ENCODE data around the gene CNKSR3.

The CNKSR3 gene

GRCh38 chr6:154377726-154378125 is 132.8 kb downstream of the CNKSR3 start:
- no peak for DNase-seq

DNA sequence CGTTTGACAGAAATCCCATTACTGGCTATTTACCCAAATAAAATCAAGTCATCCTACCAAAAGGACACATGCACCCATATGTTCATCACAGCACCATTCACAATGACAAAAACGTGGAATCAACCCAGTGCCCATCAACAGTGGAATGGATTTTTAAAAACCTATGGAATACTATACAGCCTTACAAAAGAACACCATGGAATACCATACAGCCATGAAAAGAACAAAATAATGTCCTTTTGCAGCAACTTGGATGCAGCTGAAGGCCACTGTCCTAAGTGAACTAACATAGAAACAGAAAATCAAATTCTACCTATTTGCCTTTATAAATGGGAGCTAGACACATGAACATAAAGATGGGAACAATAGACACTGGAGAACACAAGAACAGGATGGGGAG is 136.5 kb downstream of the CNKSR3 start:
- no peak for DNase-seq

- no peak for DNase-seq
Observed at GRCh38 chr6:154371281-154371680, 139.2 kb downstream of the CNKSR3 start.

DNA sequence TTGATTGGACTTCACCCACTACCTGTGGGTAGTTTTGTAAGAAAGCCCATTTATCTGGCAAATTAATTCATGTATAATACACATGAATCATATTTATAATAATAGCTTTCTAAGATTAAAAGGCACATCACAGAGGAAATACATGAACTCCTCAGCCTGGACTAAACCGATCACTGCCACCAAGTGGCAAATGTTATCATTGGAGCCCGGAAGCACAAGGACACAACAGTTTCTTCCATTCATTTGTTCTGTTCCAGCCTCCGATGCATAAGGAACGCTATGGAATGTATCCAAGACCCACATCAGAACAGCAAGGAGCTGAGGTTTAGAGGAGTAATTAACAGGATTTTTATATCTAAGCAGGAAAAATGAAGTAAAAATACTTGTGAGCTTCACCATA is 139.9 kb downstream of the CNKSR3 start:
- peak; percentile 29 for DNase-seq

- DNase-seq = no peak
Observed at GRCh38 chr6:154367839-154368695, 142.4 kb downstream of the CNKSR3 start.

- DNase-seq = no peak
Observed at GRCh38 chr6:154367336-154367735, 143.1 kb downstream of the CNKSR3 start.

GRCh38 chr6:154363821-154364220 is 146.7 kb downstream of the CNKSR3 start:
- no peak for DNase-seq

DNA sequence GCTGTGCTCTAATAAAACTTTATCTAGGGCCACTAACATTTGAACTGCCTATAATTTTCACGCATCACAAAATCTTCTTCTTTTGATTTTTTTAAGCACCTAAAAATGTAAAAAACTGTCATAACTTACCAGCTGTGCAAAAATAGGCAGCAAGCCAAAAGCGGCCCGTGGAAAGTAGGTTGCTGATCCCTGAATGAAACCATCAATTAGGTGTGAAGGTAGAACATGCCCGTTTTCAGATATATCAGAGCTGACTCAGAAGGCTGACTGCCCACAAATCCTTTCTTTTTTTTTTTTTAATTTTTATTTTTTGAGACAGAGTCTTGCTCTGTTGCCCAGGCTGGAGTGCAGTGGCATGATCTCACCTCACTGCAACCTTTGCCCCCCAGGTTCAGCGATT is 149.0 kb downstream of the CNKSR3 start:
- DNase-seq = no peak

GRCh38 chr6:154360476-154360875 is 150.0 kb downstream of the CNKSR3 start:
- no peak for DNase-seq

GRCh38 chr6:154359679-154360078 is 150.8 kb downstream of the CNKSR3 start:
- no peak for DNase-seq

DNA sequence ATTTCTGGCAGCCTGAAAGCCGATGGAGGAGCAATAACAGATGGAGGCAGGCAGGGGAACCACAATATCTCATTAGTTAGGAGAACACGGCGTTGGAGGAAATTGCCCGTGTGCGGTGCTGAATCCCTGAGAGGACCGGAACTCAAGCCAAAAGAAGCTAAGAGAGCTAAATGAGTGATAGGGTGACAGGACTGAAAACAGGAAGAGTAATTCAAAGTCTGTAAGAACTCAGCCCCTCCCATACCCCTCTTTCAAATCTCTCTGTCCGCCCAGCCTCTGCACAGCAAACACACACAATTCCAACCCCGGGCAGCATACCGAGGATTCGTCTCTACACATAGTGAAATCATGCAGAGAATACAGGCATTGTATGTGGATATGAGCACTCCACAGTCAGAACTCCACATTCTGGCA is 151.3 kb downstream of the CNKSR3 start:
- no peak for DNase-seq

DNA sequence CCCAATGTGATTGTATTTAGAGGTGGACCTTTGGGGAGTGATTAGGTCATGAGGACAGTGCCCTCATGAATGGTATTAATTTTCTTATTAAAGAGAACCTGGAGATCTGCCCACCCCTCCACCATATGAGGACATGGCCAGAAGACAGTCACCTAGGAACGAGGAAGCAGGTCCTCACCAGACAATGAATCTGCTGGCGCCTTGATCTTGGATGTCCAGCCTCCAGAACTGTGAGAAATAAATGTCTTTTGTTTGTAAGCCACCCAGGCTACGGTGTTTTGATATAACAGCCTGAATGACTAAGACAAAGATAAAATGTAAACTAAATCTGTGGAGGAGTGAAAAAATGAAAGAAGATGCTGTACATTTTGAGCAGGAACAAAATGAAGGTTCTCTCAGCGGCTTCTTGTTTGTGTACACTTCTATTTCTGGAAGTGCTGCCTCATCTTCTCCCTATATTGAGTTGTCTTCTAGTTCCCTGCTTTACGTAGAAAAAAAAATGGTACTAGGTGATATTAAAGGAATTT is 152.4 kb downstream of the CNKSR3 start:
- no peak for DNase-seq

GRCh38 chr6:154356690-154357089 is 153.8 kb downstream of the CNKSR3 start, which contains the start of gene IPCEF1:
Gene IPCEF1, minus strand, starts transcription at chr6:154356803. Its CDS starts 90,856 bp downstream, at chr6:154265947.
- DNase-seq = no peak

DNA sequence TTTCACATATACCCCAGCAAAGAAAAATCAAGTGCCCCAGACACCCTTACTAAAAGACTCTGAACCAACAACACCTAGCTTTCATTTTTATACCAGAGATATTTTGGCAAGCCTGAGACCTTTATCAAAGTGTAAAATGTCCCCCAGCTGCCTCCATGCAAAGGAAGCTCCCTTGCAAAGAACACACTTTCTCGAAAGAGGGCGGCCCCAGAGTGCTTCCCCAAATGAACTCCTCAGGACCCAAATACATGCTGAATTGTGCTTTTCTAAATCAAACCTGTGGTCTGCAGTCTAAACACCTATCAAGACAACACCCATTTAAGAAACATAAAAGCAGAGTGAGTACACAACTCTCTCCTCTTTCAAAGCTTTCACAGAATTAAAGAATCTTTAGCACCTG is 154.4 kb downstream of the CNKSR3 start:
- DNase-seq = no peak

DNA sequence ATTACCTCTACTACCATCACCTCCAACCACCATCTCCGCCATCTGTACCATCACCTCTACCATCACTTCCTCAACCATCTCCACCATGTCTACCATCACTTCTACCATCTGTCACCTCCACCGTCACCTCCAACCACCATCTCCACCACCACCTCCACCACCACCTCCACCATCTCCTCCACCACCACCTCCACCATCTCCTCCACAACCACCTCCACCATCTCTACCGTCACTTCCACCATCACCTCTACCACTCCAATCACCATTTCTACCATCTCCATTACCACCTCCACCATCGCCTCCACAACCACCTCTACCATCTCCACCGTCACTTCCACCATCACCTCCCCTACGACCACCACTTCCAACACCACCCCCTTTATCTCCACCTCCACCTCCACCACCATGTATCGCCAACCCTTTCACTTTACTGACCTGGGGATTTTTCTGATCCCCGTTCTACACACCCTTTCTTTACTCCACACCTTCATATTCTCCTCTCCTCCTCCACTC is 156.2 kb downstream of the CNKSR3 start:
- DNase-seq = no peak

DNA sequence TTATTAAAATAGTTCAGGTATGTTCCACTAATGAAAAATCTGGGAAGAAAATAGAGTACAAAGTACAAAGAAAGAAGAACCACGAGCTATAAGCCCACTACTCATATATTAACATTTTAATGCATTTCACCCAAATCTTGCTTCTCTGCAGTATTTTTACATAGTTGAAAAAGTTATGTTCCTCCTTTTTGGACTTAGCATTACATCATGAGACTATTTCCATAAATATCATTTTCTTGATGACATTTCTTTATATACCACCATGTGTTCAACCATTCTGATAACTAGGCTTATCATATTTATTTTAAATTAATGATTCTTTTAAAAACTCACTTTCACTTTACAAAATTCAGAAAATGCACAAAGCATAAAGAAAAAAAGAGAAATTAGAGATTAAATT is 156.9 kb downstream of the CNKSR3 start:
- DNase-seq = no peak

GRCh38 chr6:154352898-154353585 is 157.4 kb downstream of the CNKSR3 start:
- DNase-seq = peak; percentile 9

GRCh38 chr6:154350293-154350692 is 160.2 kb downstream of the CNKSR3 start:
- DNase-seq = no peak

DNA sequence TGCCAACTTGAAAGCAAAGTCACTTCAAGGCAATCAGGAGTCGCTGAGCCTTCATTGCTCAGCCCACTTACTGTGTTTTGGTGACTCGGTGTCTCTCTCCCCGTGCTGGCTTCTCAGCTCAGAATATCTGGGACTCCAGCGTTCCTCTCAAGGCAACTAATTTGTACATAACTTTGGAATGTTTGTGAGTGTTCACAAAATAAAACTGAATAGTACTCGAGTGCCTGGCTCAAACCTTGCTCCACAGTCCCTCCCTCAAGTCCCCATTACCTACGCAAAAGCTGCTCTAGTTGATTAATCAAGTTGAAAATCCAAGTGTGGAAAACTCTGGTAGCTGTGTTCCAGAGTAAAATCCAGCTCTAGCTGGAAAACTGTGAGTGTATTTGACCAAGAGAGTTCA is 162.5 kb downstream of the CNKSR3 start:
- no peak for DNase-seq

GRCh38 chr6:154345811-154346210 is 164.7 kb downstream of the CNKSR3 start:
- DNase-seq = no peak

DNA sequence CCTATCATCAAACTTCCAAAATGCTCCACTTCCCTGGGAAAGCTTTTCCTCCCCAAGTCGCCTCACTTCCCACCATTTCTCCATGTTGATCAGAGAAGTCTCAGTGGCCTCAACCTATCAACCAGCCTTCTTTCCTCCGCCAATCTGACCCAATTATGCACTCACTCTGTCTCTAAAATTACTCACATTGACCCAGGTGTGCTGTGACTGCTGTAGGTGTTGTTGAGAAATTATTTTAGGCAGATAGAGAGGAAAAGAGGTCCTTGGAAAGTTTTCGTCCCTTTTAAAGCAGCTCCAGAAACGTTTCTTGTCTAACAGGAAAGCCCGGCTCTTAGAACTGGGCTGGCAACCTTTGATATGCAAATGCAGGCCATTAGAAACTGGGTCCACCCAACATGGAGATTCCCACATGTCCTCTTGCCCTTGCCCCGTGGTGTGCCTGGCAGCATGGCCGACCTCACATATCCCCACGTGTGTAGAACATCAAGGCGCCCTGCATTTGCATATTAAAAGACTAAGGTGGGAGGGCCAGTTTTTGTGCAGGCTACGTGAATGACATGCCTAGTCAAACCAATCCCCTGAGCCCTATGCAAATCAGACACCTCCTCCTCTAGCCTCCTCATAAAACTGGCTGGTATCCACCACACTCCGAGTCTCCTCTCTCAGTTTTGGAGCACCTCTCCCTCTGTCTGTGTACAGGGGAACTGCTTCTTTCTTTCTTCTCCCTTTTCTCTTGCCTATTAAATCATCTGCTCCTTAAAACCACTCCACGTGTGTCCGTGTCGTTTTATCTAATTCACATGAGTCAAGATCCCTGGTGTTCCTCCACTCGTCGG is 166.8 kb downstream of the CNKSR3 start:
- no peak for DNase-seq

- DNase-seq = no peak
Observed at GRCh38 chr6:154341871-154342270, 168.6 kb downstream of the CNKSR3 start.

GRCh38 chr6:154341336-154341735 is 169.1 kb downstream of the CNKSR3 start:
- DNase-seq = no peak

Measured in CD4-positive, alpha-beta T cell treated with Interleukin-4 for 4 hours (primary cell).